ENCODE results near the gene PRSS38. TPM values are rescaled to one million over a fixed set of nuclear protein-coding genes. Genes with fewer than 3 reads are reported as not detected.

PRSS38 gene
- total RNA-seq, 1 experiment from 2014 or later: not detected

- no TSS peak for BruUV-seq (replicated peaks)
- Mint-ChIP-seq H3K4me3 (ENCODE audit: unreplicated experiment) (no peak overlapping the region), H3K9me3 (ENCODE audit: unreplicated experiment) (peaks cover 26% of the 10 kb centered on the region), H3K27ac (ENCODE audit: low read depth, unreplicated experiment) (peak overlapping the region; percentile 93), H3K36me3 (ENCODE audit: insufficient read depth, unreplicated experiment) (no peaks in the 10 kb centered on the region), H3K27me3 (ENCODE audit: insufficient read depth, unreplicated experiment) (no peaks in the 10 kb centered on the region), H3K4me1 (ENCODE audit: insufficient read depth, unreplicated experiment) (peaks cover 27% of the 10 kb centered on the region)
- peak; percentile 100 for DNase-seq (ENCODE audit: unreplicated experiment)
- ChIA-PET POLR2A (interaction anchor here (0.6 to 4.3 kb wide), 30 partner anchors 10 to 1807 kb away, joined by 3 to 61 read pairs (median 4); partner anchors contain the start of genes ARF1, IBA57, JMJD4 and SNAP47), CTCF (interaction anchor here (0.6 to 4.8 kb wide), 21 partner anchors 9 to 350 kb away, joined by 3 to 35 read pairs (median 4); no protein-coding TSS in a partner anchor)
- peak; percentile 36 for TF ChIP-seq CTCF (IDR thresholded peaks at IDR 0.05; ENCODE audit: unreplicated experiment)
- intact Hi-C loops (cut with micrococcal nuclease): loop anchor here (1.0 to 5.0 kb wide), 7 partner anchors 17 to 324 kb away; no protein-coding TSS in a partner anchor
Measured at GRCh38 chr1:227805606-227806197, 9.8 kb upstream of the PRSS38 start.

- Mint-ChIP-seq H3K4me1 (ENCODE audit: insufficient read depth, unreplicated experiment) (peaks cover 27% of the 10 kb centered on the region), H3K27me3 (ENCODE audit: insufficient read depth, unreplicated experiment) (no peaks in the 10 kb centered on the region), H3K4me3 (ENCODE audit: unreplicated experiment) (no peak overlapping the region), H3K36me3 (ENCODE audit: insufficient read depth, unreplicated experiment) (no peaks in the 10 kb centered on the region), H3K9me3 (ENCODE audit: unreplicated experiment) (peaks cover 18% of the 10 kb centered on the region), H3K27ac (ENCODE audit: low read depth, unreplicated experiment) (no peak overlapping the region)
- CTCF ChIA-PET: interaction anchor here (0.6 to 4.4 kb wide), 6 partner anchors 15 to 328 kb away, joined by 3 to 28 read pairs (median 3); no protein-coding TSS in a partner anchor
- intact Hi-C loops (cut with micrococcal nuclease): loop anchor here (5.0 kb wide), 2 partner anchors 79 to 264 kb away; no protein-coding TSS in a partner anchor
- TF ChIP-seq CTCF (IDR thresholded peaks at IDR 0.05; ENCODE audit: unreplicated experiment): no peak
- BruUV-seq (replicated peaks): no TSS peak
- DNase-seq (ENCODE audit: unreplicated experiment): peak; percentile 83
- POLR2A ChIA-PET: interaction anchor here (0.6 to 4.3 kb wide), 6 partner anchors 9 to 216 kb away, joined by 3 to 16 read pairs (median 6); no protein-coding TSS in a partner anchor
Measured at GRCh38 chr1:227808566-227808965, 6.9 kb upstream of the PRSS38 start.

GRCh38 chr1:227809026-227809425 lies 6.4 kb upstream of the PRSS38 start:
- Mint-ChIP-seq H3K4me1 (ENCODE audit: insufficient read depth, unreplicated experiment) (peaks cover 27% of the 10 kb centered on the region), H3K36me3 (ENCODE audit: insufficient read depth, unreplicated experiment) (no peaks in the 10 kb centered on the region), H3K27me3 (ENCODE audit: insufficient read depth, unreplicated experiment) (no peaks in the 10 kb centered on the region), H3K4me3 (ENCODE audit: unreplicated experiment) (no peak overlapping the region), H3K27ac (ENCODE audit: low read depth, unreplicated experiment) (no peak overlapping the region), H3K9me3 (ENCODE audit: unreplicated experiment) (peaks cover 18% of the 10 kb centered on the region)
- no TSS peak for BruUV-seq (replicated peaks)
- no peak for TF ChIP-seq CTCF (IDR thresholded peaks at IDR 0.05; ENCODE audit: unreplicated experiment)
- intact Hi-C loops (cut with micrococcal nuclease): loop anchor here (5.0 kb wide), 2 partner anchors 78 to 263 kb away; no protein-coding TSS in a partner anchor
- no peak for DNase-seq (ENCODE audit: unreplicated experiment)
- CTCF ChIA-PET: interaction anchor here (1.1 kb wide), 1 partner anchor 14 kb away, joined by 3 read pairs; no protein-coding TSS in a partner anchor
- POLR2A ChIA-PET: interaction anchor here (1.0 to 1.7 kb wide), 4 partner anchors 10 to 125 kb away, joined by 3 to 9 read pairs (median 6); no protein-coding TSS in a partner anchor

- H3K9me3 Mint-ChIP-seq (ENCODE audit: unreplicated experiment): peaks cover 13% of the 10 kb centered on the region
- no TSS peak for BruUV-seq (replicated peaks)
- POLR2A ChIA-PET: no interaction called here
- no peaks in the 10 kb centered on the region for H3K36me3 Mint-ChIP-seq (ENCODE audit: insufficient read depth, unreplicated experiment)
- CTCF ChIA-PET: no interaction called here
- no peak for TF ChIP-seq CTCF (IDR thresholded peaks at IDR 0.05; ENCODE audit: unreplicated experiment)
- no peak for DNase-seq (ENCODE audit: unreplicated experiment)
- no peak overlapping the region for H3K27ac Mint-ChIP-seq (ENCODE audit: low read depth, unreplicated experiment)
- H3K4me3 Mint-ChIP-seq (ENCODE audit: unreplicated experiment): no peak overlapping the region
- intact Hi-C loops (cut with micrococcal nuclease): no loop called here
- H3K4me1 Mint-ChIP-seq (ENCODE audit: insufficient read depth, unreplicated experiment): peaks cover 2% of the 10 kb centered on the region
- H3K27me3 Mint-ChIP-seq (ENCODE audit: insufficient read depth, unreplicated experiment): no peaks in the 10 kb centered on the region
Measured at GRCh38 chr1:227813962-227814361, 1.5 kb upstream of the PRSS38 start.
